Ishikawa (cell line): Measurements from ENCODE around the gene MYO5A.

ENCODE experiments used
- CEBPB ChIP-seq: IDR thresholded peaks from 2 replicates; pipeline ENCODE4 v1.6.1; 2012
- CREB1 ChIP-seq: IDR thresholded peaks from 2 replicates; pipeline ENCODE4 v1.6.1; 2012; ENCODE audit warnings: low read depth
- EGR1 ChIP-seq: IDR thresholded peaks from 2 replicates; pipeline ENCODE4 v1.6.1; 2012
- EP300 ChIP-seq: IDR thresholded peaks from 2 replicates; pipeline ENCODE4 v1.6.1; 2012; ENCODE audit warnings: borderline replicate concordance
- FOXM1 ChIP-seq: IDR thresholded peaks from 2 replicates; pipeline ENCODE4 v1.6.1; 2012; ENCODE audit warnings: low read depth, borderline replicate concordance
- NFIC ChIP-seq: IDR thresholded peaks from 2 replicates; pipeline ENCODE4 v1.6.1; 2012
- RAD21 ChIP-seq: IDR thresholded peaks from 2 replicates; pipeline ENCODE4 v1.6.1; 2012; ENCODE audit warnings: low read depth
- TAF1 ChIP-seq: IDR thresholded peaks from 2 replicates; pipeline ENCODE4 v1.6.1; 2012; ENCODE audit warnings: low read depth, mild to moderate bottlenecking
- TCF12 ChIP-seq: IDR thresholded peaks from 2 replicates; pipeline ENCODE4 v1.6.1; 2012; ENCODE audit warnings: low read depth
- TEAD4 ChIP-seq: IDR thresholded peaks from 2 replicates; pipeline ENCODE4 v1.6.1; 2012
- YY1 ChIP-seq: IDR thresholded peaks from 2 replicates; pipeline ENCODE4 v1.6.1; 2012; ENCODE audit warnings: low read depth
- ZBTB7A ChIP-seq: IDR thresholded peaks from 2 replicates; pipeline ENCODE4 v1.6.1; 2012; ENCODE audit warnings: low read depth
- TF ChIP-seq, protein P1 (sequence below): IDR thresholded peaks from 2 replicates; pipeline ENCODE4 v1.6.1; 2012; ENCODE audit warnings: low read depth, mild to moderate bottlenecking
- TF ChIP-seq, protein P2 (sequence below): IDR thresholded peaks from 2 replicates; pipeline ENCODE4 v1.6.1; 2012
- TF ChIP-seq, protein P3 (sequence below): IDR thresholded peaks from 2 replicates; pipeline ENCODE4 v1.6.1; 2012

The MYO5A gene

DNA sequence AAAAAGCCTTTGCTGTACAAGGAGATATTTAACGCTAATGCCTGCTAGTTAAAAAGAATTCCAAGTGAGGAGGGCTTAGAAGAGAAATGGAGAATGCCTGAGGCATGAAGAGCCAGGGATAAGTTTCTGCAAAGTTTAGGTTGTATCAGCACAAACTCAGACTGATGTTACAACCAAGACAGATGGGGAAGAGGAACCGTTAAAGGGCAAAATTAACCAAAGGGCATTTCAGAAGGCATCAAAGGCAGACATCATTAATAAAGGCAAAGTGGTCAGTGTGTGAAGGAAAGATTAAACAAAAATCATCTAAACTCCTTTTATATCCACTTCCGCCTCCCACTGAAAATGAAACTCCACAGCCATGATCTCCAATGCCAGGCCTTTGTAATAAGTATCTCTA lies 7.0 kb downstream of the MYO5A start:
- TF ChIP-seq TAF1, result no peak
- TF ChIP-seq, protein P1, sequence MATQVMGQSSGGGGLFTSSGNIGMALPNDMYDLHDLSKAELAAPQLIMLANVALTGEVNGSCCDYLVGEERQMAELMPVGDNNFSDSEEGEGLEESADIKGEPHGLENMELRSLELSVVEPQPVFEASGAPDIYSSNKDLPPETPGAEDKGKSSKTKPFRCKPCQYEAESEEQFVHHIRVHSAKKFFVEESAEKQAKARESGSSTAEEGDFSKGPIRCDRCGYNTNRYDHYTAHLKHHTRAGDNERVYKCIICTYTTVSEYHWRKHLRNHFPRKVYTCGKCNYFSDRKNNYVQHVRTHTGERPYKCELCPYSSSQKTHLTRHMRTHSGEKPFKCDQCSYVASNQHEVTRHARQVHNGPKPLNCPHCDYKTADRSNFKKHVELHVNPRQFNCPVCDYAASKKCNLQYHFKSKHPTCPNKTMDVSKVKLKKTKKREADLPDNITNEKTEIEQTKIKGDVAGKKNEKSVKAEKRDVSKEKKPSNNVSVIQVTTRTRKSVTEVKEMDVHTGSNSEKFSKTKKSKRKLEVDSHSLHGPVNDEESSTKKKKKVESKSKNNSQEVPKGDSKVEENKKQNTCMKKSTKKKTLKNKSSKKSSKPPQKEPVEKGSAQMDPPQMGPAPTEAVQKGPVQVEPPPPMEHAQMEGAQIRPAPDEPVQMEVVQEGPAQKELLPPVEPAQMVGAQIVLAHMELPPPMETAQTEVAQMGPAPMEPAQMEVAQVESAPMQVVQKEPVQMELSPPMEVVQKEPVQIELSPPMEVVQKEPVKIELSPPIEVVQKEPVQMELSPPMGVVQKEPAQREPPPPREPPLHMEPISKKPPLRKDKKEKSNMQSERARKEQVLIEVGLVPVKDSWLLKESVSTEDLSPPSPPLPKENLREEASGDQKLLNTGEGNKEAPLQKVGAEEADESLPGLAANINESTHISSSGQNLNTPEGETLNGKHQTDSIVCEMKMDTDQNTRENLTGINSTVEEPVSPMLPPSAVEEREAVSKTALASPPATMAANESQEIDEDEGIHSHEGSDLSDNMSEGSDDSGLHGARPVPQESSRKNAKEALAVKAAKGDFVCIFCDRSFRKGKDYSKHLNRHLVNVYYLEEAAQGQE, result no peak
- no peak for TF ChIP-seq FOXM1
- TF ChIP-seq, protein P2, sequence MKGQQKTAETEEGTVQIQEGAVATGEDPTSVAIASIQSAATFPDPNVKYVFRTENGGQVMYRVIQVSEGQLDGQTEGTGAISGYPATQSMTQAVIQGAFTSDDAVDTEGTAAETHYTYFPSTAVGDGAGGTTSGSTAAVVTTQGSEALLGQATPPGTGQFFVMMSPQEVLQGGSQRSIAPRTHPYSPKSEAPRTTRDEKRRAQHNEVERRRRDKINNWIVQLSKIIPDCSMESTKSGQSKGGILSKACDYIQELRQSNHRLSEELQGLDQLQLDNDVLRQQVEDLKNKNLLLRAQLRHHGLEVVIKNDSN, result no peak

DNA sequence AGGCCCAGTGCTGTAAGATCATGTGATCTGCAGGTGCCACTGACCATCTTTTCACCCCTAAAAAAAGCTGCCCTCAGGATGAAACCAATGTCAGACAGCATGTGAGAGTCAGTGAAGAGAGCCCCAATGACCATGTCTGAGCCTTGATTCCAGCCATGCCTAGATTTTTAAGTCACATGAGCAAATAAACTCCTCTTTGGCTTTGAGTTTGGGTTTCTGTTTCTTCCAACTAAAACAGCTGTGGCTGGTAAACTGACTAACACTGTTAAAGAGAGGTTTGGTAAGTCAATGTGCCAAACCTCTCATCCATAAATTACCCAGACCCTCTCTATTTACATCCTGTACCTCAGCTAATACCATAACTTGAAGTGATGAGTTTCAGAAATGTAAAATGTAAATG lies 8.3 kb downstream of the MYO5A start:
- TF ChIP-seq, protein P3, sequence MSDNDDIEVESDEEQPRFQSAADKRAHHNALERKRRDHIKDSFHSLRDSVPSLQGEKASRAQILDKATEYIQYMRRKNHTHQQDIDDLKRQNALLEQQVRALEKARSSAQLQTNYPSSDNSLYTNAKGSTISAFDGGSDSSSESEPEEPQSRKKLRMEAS, result no peak
- TF ChIP-seq, protein P1, result no peak
- no peak for TF ChIP-seq RAD21
- no peak for TF ChIP-seq EGR1
- TF ChIP-seq CREB1, result no peak
- TF ChIP-seq FOXM1, result no peak
- TF ChIP-seq, protein P2, result no peak
- no peak for TF ChIP-seq TEAD4
- no peak for TF ChIP-seq CEBPB

DNA sequence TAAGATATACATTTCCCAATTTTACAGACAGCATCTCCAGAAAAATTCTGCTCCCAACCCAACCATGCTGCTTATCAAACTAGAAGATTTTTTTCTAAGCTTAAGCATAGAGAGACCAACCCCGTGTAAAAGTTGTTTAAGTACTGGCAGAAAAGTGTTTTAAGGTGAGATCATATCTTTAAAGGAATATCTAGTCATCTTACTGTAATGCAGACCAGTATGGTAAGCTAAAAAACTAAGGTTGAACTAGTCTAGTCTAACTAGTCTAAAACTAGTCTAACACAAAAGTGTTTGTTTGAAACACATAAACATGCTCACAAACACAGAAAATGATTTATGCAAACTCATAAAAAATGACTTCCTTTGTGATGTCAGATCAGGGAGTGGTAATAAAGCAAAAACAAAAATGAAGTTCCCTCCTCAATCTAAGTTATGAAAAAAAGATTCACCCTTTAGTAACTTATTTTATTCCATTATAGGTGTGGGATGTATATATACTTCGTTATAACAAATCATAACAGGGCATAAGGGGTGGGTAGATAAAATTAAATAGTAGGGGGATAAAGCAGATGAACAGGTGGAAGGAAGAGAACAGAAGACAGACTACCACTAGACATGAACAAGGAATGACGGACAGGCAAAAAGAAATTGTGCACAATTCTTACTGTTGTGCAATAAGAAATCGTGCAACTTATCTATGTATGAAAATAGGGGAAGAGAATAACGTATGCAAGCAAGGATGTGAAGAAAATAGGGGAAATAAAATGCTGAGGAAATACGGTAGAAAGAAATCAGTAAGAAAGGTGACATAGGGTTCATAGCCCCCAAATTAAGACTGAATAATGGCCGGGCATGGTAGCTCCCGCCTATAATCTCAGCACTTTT lies 10.0 kb downstream of the MYO5A start:
- TF ChIP-seq EP300, result no peak
- TF ChIP-seq NFIC, result no peak
- TF ChIP-seq, protein P2, result no peak
- TF ChIP-seq EGR1, result no peak
- TF ChIP-seq, protein P3, result no peak

DNA sequence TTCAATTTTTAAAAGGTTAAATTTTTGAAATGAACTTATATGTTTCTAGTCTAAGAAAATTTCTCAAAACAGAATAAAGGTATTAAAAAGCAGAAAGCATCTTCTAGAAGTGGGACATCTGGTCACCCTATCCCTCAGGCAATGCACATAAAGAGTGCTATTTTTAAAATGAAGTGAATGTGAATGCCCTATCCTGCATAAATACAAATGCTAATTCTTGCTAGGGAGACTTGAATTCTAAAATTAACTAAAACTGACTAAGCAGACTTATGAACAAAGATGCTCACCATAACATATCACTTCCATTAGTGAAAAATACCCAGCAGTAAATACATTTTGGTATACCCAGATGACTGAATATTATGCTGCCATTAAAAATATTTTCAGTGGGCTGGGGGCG lies 11.7 kb downstream of the MYO5A start:
- TF ChIP-seq, protein P3, result no peak
- TF ChIP-seq EP300, result no peak
- TF ChIP-seq EGR1, result no peak
- TF ChIP-seq, protein P2, result no peak
- no peak for TF ChIP-seq FOXM1
- TF ChIP-seq, protein P1, result no peak
- TF ChIP-seq YY1, result no peak
- no peak for TF ChIP-seq TEAD4
- no peak for TF ChIP-seq ZBTB7A
- no peak for TF ChIP-seq CEBPB
- no peak for TF ChIP-seq CREB1
- TF ChIP-seq RAD21, result no peak
- TF ChIP-seq TCF12, result no peak
